Measurements from ENCODE around the gene SPDEF. TPM values are rescaled to one million over a fixed set of nuclear protein-coding genes. Genes with fewer than 3 reads are reported as not detected.

The SPDEF gene
- total RNA-seq, 1 donor from 2014 or later, result 3.5 TPM

- peaks cover 22% of the 10 kb centered on the region for H3K4me1 ChIP-seq
- no peak for ATAC-seq
Observed at GRCh38 chr6:34600101-34600500, 44.0 kb upstream of the SPDEF start.

GRCh38 chr6:34598712-34599111 lies 42.6 kb upstream of the SPDEF start:
- H3K36me3 ChIP-seq, result peaks cover 6% of the 10 kb centered on the region
- ATAC-seq (peak; percentile 59 to 61), DNase-seq (no peak)
- no peak for TF ChIP-seq CTCF (IDR thresholded peaks at IDR 0.05)
- intact Hi-C loops (cut with DNase I), result no loop called here
- H3K9me3 ChIP-seq, result no peaks in the 10 kb centered on the region
- H3K4me1 ChIP-seq, result peaks cover 29% of the 10 kb centered on the region
- H3K27me3 ChIP-seq (ENCODE audit: low read depth), result no peaks in the 10 kb centered on the region
- H3K4me3 ChIP-seq, result no peak overlapping the region
- no peak overlapping the region for H3K27ac ChIP-seq

More at GRCh38 chr6:34600101-34600500, 44.0 kb upstream of the SPDEF start:
- Histone ChIP-seq H3K36me3 (peaks cover 12% of the 10 kb centered on the region), H3K27ac (no peak overlapping the region), H3K4me3 (no peak overlapping the region), H3K9me3 (no peaks in the 10 kb centered on the region), H3K27me3 (ENCODE audit: low read depth) (no peaks in the 10 kb centered on the region)
- intact Hi-C loops (cut with DNase I), result no loop called here
- no peak for TF ChIP-seq CTCF (IDR thresholded peaks at IDR 0.05)
- no peak for DNase-seq

- Histone ChIP-seq H3K27ac (no peak overlapping the region), H3K4me1 (peaks cover 32% of the 10 kb centered on the region), H3K36me3 (peaks cover 2% of the 10 kb centered on the region), H3K27me3 (ENCODE audit: low read depth) (no peaks in the 10 kb centered on the region), H3K4me3 (no peak overlapping the region), H3K9me3 (no peaks in the 10 kb centered on the region)
- intact Hi-C loops (cut with DNase I), result no loop called here
- ATAC-seq (no peak), DNase-seq (no peak)
- TF ChIP-seq CTCF (IDR thresholded peaks at IDR 0.05), result no peak
Observed at GRCh38 chr6:34597605-34598353, 41.6 kb upstream of the SPDEF start.

GRCh38 chr6:34596798-34597197 lies 40.7 kb upstream of the SPDEF start:
- no peaks in the 10 kb centered on the region for H3K9me3 ChIP-seq
- no peaks in the 10 kb centered on the region for H3K36me3 ChIP-seq
- H3K27me3 ChIP-seq (ENCODE audit: low read depth), result no peaks in the 10 kb centered on the region
- ATAC-seq (no peak), DNase-seq (no peak)
- no peak overlapping the region for H3K27ac ChIP-seq
- TF ChIP-seq CTCF (IDR thresholded peaks at IDR 0.05), result no peak
- H3K4me3 ChIP-seq, result no peak overlapping the region
- H3K4me1 ChIP-seq, result peaks cover 32% of the 10 kb centered on the region
- intact Hi-C loops (cut with DNase I), result no loop called here

GRCh38 chr6:34595332-34596184 lies 39.4 kb upstream of the SPDEF start:
- Histone ChIP-seq H3K27ac (no peak overlapping the region), H3K4me3 (no peak overlapping the region), H3K4me1 (peaks cover 32% of the 10 kb centered on the region), H3K27me3 (ENCODE audit: low read depth) (no peaks in the 10 kb centered on the region), H3K36me3 (no peaks in the 10 kb centered on the region), H3K9me3 (no peaks in the 10 kb centered on the region)
- no peak for ATAC-seq
- intact Hi-C loops (cut with DNase I), result no loop called here
- TF ChIP-seq CTCF (IDR thresholded peaks at IDR 0.05), result no peak
- no peak for DNase-seq
